Astrocyte of the cerebellum (primary cell): ENCODE data around the gene BIN1.
A peak's percentile ranks its signal among the peaks of the same experiment; 100 is the strongest.

ENCODE experiments used
- DNase-seq: peaks from one replicate; pipeline ENCODE4 v3.0.0-alpha.2; 2011; ENCODE audit warnings: low read depth
- H3K4me3 ChIP-seq: 2 replicates; pipeline ENCODE4 v1.5.1; 2011; ENCODE audit warnings: mild to moderate bottlenecking, low read depth, low read length, moderate library complexity
- in situ Hi-C: cut with HindIII; loops from 2 replicates; pipeline ENCODE4 v1.10.0; 2017; ENCODE audit warnings: low sequenced_read_pairs
- TF ChIP-seq, protein P1 (sequence below): IDR thresholded peaks from 2 replicates; pipeline ENCODE4 v1.5.1; 2012; ENCODE audit warnings: low read length, low read depth, moderate library complexity, mild to moderate bottlenecking; ENCODE audit errors: missing control alignments

Gene BIN1

GRCh38 chr2:127012215-127012614 lies 94.7 kb downstream of the BIN1 start:
- DNase-seq, result no peak

GRCh38 chr2:127011796-127012195 lies 95.2 kb downstream of the BIN1 start:
- H3K4me3 ChIP-seq, result no peak overlapping the region
- no peak for DNase-seq
- in situ Hi-C loops, result no loop called here
- TF ChIP-seq, protein P1, sequence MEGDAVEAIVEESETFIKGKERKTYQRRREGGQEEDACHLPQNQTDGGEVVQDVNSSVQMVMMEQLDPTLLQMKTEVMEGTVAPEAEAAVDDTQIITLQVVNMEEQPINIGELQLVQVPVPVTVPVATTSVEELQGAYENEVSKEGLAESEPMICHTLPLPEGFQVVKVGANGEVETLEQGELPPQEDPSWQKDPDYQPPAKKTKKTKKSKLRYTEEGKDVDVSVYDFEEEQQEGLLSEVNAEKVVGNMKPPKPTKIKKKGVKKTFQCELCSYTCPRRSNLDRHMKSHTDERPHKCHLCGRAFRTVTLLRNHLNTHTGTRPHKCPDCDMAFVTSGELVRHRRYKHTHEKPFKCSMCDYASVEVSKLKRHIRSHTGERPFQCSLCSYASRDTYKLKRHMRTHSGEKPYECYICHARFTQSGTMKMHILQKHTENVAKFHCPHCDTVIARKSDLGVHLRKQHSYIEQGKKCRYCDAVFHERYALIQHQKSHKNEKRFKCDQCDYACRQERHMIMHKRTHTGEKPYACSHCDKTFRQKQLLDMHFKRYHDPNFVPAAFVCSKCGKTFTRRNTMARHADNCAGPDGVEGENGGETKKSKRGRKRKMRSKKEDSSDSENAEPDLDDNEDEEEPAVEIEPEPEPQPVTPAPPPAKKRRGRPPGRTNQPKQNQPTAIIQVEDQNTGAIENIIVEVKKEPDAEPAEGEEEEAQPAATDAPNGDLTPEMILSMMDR, result no peak

More at GRCh38 chr2:127012215-127012614, 94.7 kb downstream of the BIN1 start:
- no peak overlapping the region for H3K4me3 ChIP-seq
- in situ Hi-C loops, result no loop called here
- TF ChIP-seq, protein P1, result no peak

DNA sequence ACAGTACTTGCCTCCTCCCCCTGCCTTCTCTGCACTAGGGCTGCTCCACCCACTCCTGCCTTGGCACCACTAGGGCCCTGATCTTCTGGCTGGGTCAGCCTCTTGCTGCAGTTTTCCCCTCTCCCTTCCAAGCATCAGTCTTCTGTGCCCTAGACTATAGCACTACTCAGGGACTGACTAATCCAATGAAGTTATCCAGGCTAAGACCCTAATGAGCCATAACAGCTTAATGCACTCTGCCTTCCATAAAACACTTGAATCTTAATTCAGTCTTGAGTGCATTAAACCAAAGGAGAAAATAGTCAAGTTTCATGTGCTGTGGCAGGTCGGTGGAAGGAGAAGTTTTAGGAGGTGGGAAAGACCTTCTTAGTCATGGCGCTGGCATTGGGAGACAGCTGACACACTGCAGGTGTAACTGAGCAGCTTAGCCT lies 95.7 kb downstream of the BIN1 start:
- no peak overlapping the region for H3K4me3 ChIP-seq
- DNase-seq, result no peak
- in situ Hi-C loops, result no loop called here
- TF ChIP-seq, protein P1, result no peak

DNA sequence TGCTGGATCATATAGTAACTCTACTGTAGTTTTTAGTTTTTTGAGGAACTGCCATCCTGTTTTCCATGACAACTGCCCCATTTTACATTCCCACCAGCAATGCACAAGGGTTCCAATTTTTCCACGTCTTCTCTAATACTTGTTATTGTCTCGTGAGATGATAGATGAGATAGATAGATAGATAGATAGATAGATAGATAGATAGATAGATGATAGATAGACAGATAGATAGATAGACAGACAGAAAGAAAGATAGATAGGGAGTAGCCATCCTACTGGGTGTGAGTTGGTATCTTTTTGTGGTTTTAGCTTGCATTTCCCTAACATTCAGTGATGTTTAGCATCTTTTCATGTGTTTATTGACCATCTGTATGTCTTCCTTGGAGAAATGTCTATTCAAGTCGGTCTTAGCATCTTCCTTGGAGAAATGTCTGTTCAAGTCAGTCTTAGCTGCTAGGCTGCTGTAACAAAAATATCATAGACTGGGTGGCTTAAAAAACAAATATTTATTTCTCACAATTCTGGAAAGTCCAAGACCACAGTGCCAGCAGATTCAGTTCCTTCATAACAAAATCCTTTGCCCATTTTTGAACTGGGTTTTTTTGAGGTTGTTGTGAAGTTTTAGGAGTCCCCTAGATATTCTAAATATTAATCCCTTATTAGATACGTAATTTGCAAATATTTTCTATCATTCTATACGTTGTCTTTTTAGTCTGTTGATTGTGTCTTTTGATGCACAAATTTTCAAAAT lies 98.5 kb downstream of the BIN1 start:
- TF ChIP-seq, protein P1, result no peak
- in situ Hi-C loops, result no loop called here
- no peak overlapping the region for H3K4me3 ChIP-seq
- DNase-seq, result no peak

DNA sequence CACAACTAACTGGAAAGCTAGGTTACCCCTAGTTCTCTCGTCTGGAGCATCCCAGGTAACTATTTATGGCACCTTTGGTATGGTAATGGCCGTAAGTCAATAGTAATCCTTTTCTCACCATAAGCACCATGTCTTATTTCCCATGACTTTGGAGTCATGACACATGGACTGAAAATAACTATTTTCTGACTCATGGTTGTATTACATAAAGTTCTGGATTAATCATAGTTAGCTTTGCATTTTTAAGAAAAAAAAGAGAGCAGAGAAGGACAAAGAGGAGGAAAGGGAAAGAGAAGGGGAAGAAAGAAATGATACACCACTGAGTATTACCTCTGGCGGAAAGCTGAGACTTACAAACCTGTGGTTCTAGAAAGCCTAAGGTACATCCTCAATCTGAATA lies 99.3 kb downstream of the BIN1 start:
- in situ Hi-C loops, result no loop called here
- no peak overlapping the region for H3K4me3 ChIP-seq
- TF ChIP-seq, protein P1, result no peak
- DNase-seq, result peak; percentile 6

GRCh38 chr2:127006962-127007361 lies 100.0 kb downstream of the BIN1 start:
- no peak for DNase-seq
- TF ChIP-seq, protein P1, result no peak
- H3K4me3 ChIP-seq, result no peak overlapping the region
- in situ Hi-C loops, result no loop called here
